ENCODE results near the gene MBD5.
A peak's percentile ranks its signal among the peaks of the same experiment; 100 is the strongest.
"Not testable (repeated sequence)": the region's sequence is repeated elsewhere in the genome, so short reads cannot be mapped to it uniquely, and the experiment has no call there.

The MBD5 gene

GRCh38 chr2:148021059-148021861 lies at the start of gene MBD5:
MBD5 (plus strand) TSS chr2:148021091.
- peak; percentile 74 for DNase-seq

GRCh38 chr2:147976102-147976501 lies 44.8 kb upstream of the MBD5 start:
- DNase-seq, result no peak

- no peak for DNase-seq
Observed at GRCh38 chr2:147977679-147978078, 43.2 kb upstream of the MBD5 start.

- no peak for DNase-seq
Observed at GRCh38 chr2:147980940-147981528, 39.9 kb upstream of the MBD5 start.

GRCh38 chr2:147989102-147989501 lies 31.8 kb upstream of the MBD5 start:
- no peak for DNase-seq

GRCh38 chr2:147989809-147990403 lies 31.0 kb upstream of the MBD5 start:
- DNase-seq, result peak; percentile 66

- not testable (repeated sequence) for DNase-seq
Observed at GRCh38 chr2:147994965-147995364, 25.9 kb upstream of the MBD5 start.

GRCh38 chr2:147996828-147997227 lies 24.1 kb upstream of the MBD5 start:
- DNase-seq, result no peak

GRCh38 chr2:147998203-147998602 lies 22.7 kb upstream of the MBD5 start:
- no peak for DNase-seq

GRCh38 chr2:147999126-147999525 lies 21.8 kb upstream of the MBD5 start:
- no peak for DNase-seq

GRCh38 chr2:148000095-148000494 lies 20.8 kb upstream of the MBD5 start:
- DNase-seq, result no peak

- not testable (repeated sequence) for DNase-seq
Observed at GRCh38 chr2:148002420-148002819, 18.5 kb upstream of the MBD5 start.

- no peak for DNase-seq
Observed at GRCh38 chr2:148006249-148007007, 14.5 kb upstream of the MBD5 start.

GRCh38 chr2:148007219-148007900 lies 13.5 kb upstream of the MBD5 start:
- DNase-seq, result no peak

- DNase-seq, result not testable (repeated sequence)
Observed at GRCh38 chr2:148008411-148008810, 12.5 kb upstream of the MBD5 start.

- no peak for DNase-seq
Observed at GRCh38 chr2:148013876-148014275, 7.0 kb upstream of the MBD5 start.

- DNase-seq, result no peak
Observed at GRCh38 chr2:148014616-148015015, 6.3 kb upstream of the MBD5 start.

GRCh38 chr2:148020111-148021058 lies 506 bp upstream of the MBD5 start, which contains the start of gene ORC4:
ORC4 (minus strand) TSS chr2:148020737; CDS start chr2:147975958, 44,779 bp downstream.
- peak; percentile 98 for DNase-seq

- no peak for DNase-seq
Observed at GRCh38 chr2:148021886-148022285, 995 bp downstream of the MBD5 start.

- peak; percentile 11 for DNase-seq
Observed at GRCh38 chr2:148022351-148022750, 1.5 kb downstream of the MBD5 start.

- DNase-seq, result no peak
Observed at GRCh38 chr2:148022882-148023281, 2.0 kb downstream of the MBD5 start.

All from CD4-positive, alpha-beta T cell treated with Interleukin-12 subunit alpha and Interleukin-12 subunit beta, for 1 hour (primary cell).